Testis (tissue), 3 donors: ENCODE measurements around the gene ULK3. TPM values are rescaled to one million over a fixed set of nuclear protein-coding genes. Genes with fewer than 3 reads are reported as not detected.

Source experiments
- DNase-seq: peaks from one replicate; pipeline ENCODE4 v3.0.0-alpha.2; 2019
- H3K27ac ChIP-seq, 2 donors: fragments of 200-600 bp; sonication (generic); one replicate each; pipeline ENCODE4 v1.5.1; 2019
- H3K27me3 ChIP-seq: fragments of 200-600 bp; sonication (generic); one replicate; pipeline ENCODE4 v1.5.1; 2019
- H3K36me3 ChIP-seq: fragments of 200-600 bp; sonication (generic); one replicate; pipeline ENCODE4 v1.5.1; 2017; ENCODE audit warnings: low read depth; ENCODE audit errors: missing control alignments
- H3K4me1 ChIP-seq: fragments of 200-600 bp; sonication (generic); one replicate; pipeline ENCODE4 v1.5.1; 2019
- H3K4me3 ChIP-seq, 2 donors: fragments of 200-600 bp; sonication (generic); one replicate each; pipeline ENCODE4 v1.5.1; 2017 to 2019
- H3K9me3 ChIP-seq: fragments of 200-600 bp; sonication (generic); one replicate; pipeline ENCODE4 v1.5.1; 2017
- POLR2A ChIP-seq: fragments of 450-650 bp; IDR thresholded peaks from one replicate; pipeline ENCODE4 v1.6.1; 2017; ENCODE audit warnings: antibody characterized with exemption, mild to moderate bottlenecking, moderate library complexity
- WGBS, 2 donors: methylation state at CpG; one replicate each; pipeline ENCODE4 v1.1.5; 2018; 5-methylcytosine and 5-hydroxymethylcytosine counted together
- intact Hi-C: fragments of 100-400 bp; cut with DNase I; formaldehyde crosslinking; loops from one replicate; pipeline ENCODE4 v1.15.1; 2023; ENCODE audit warnings: low total_unique reads
- polyA plus RNA-seq: library from polyadenylated mRNA; stranded (reverse); fragments of 350-450 nt; fragmentation: Illumina TruSeq; extraction: RNeasy Lipid Tissue Mini Kit (QIAGEN cat#74804); gene quantifications from one replicate; pipeline ENCODE4 v1.2.3, GENCODE V29; 2014; ENCODE audit warnings: low read depth, low replicate concordance; ENCODE audit not compliant: insufficient read depth
- total RNA-seq, 2 donors: library from RNA; depleted of rRNA; stranded (reverse); fragments of >200 nt; gene quantifications; one replicate each; pipeline ENCODE4 v1.2.3, GENCODE V29; 2016
- TF ChIP-seq, protein P1 (sequence below), 3 experiments: fragments of 450-650 bp in 2 of 3; fragments of 200-600 bp in 1 of 3; sonication (generic) in 1 of 3; IDR thresholded peaks; one replicate each; pipeline ENCODE4 v1.5.1; 2016 to 2019; ENCODE audit warnings: antibody characterized with exemption in 3 of 3, mild to moderate bottlenecking in 2 of 3, moderate library complexity in 1 of 3

ULK3 gene
- total and polyA plus RNA-seq, 3 donors from 2014 or later: 27.0 to 78.5 (median 68.2) TPM

- Histone ChIP-seq H3K27me3 (no peaks in the 10 kb centered on the region), H3K36me3 (no peaks in the 10 kb centered on the region), H3K4me3 (no peak overlapping the region), H3K4me1 (peaks cover 19% of the 10 kb centered on the region), H3K27ac (no peak overlapping the region), H3K9me3 (no peaks in the 10 kb centered on the region)
- TF ChIP-seq, protein P1, sequence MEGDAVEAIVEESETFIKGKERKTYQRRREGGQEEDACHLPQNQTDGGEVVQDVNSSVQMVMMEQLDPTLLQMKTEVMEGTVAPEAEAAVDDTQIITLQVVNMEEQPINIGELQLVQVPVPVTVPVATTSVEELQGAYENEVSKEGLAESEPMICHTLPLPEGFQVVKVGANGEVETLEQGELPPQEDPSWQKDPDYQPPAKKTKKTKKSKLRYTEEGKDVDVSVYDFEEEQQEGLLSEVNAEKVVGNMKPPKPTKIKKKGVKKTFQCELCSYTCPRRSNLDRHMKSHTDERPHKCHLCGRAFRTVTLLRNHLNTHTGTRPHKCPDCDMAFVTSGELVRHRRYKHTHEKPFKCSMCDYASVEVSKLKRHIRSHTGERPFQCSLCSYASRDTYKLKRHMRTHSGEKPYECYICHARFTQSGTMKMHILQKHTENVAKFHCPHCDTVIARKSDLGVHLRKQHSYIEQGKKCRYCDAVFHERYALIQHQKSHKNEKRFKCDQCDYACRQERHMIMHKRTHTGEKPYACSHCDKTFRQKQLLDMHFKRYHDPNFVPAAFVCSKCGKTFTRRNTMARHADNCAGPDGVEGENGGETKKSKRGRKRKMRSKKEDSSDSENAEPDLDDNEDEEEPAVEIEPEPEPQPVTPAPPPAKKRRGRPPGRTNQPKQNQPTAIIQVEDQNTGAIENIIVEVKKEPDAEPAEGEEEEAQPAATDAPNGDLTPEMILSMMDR (IDR thresholded peaks at IDR 0.05): no peak
- TF ChIP-seq POLR2A: no peak
- WGBS, 2 donors: 92 to 93% methylated on average over 3 of the region's 3 CpGs
- no peak for DNase-seq
- intact Hi-C loops: no loop called here
Observed at GRCh38 chr15:74847432-74847831, 4.5 kb upstream of the ULK3 start.

GRCh38 chr15:74845581-74845980 is 2.6 kb upstream of the ULK3 start:
- intact Hi-C loops: no loop called here
- peak overlapping the region in 1 of 2 donors; percentile 89 for H3K27ac ChIP-seq
- H3K36me3 ChIP-seq: no peaks in the 10 kb centered on the region
- TF ChIP-seq POLR2A: no peak
- TF ChIP-seq, protein P1 (IDR thresholded peaks at IDR 0.05): no peak
- H3K4me1 ChIP-seq: peaks cover 30% of the 10 kb centered on the region
- no peak for DNase-seq
- 74 to 93% methylated on average over 3 to 4 of the region's 4 CpGs for WGBS, 2 donors
- H3K27me3 ChIP-seq: no peaks in the 10 kb centered on the region
- no peaks in the 10 kb centered on the region for H3K9me3 ChIP-seq
- no peak overlapping the region for H3K4me3 ChIP-seq

DNA sequence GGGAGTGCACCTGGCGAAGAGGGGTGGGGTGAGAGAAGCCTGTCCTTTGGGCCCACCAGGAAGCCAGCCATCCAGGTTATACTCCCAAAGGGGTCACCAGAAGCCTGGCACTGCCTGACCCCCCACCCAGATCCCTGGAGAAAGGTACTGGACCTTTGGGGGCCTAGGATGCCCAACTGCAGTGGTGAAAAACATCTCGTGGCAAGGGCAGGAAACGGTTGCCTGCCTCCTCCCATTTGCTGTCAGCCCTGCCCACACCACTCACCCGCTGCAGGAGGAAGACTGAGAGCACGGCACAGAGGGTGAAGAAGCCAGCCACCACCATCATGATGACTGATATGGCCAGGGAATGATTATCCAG is 2.2 kb upstream of the ULK3 start:
- no peak for DNase-seq
- intact Hi-C loops: no loop called here
- no peaks in the 10 kb centered on the region for H3K36me3 ChIP-seq
- TF ChIP-seq POLR2A: no peak
- TF ChIP-seq, protein P1 (IDR thresholded peaks at IDR 0.05): no peak
- H3K4me1 ChIP-seq: peaks cover 30% of the 10 kb centered on the region
- no peaks in the 10 kb centered on the region for H3K27me3 ChIP-seq
- no peak overlapping the region for H3K4me3 ChIP-seq
- WGBS, 2 donors: 48 to 63% methylated on average over 4 to 5 of the region's 5 CpGs
- H3K9me3 ChIP-seq: no peaks in the 10 kb centered on the region
- H3K27ac ChIP-seq: peak overlapping the region; percentile 24 to 89

- TF ChIP-seq POLR2A: no peak
- TF ChIP-seq, protein P1 (IDR thresholded peaks at IDR 0.05): no peak
- Histone ChIP-seq H3K27me3 (no peaks in the 10 kb centered on the region), H3K4me3 (no peak overlapping the region), H3K9me3 (no peaks in the 10 kb centered on the region), H3K4me1 (peaks cover 30% of the 10 kb centered on the region), H3K36me3 (no peaks in the 10 kb centered on the region), H3K27ac (peak overlapping the region; percentile 89)
- peak; percentile 41 for DNase-seq
- intact Hi-C loops: loop anchor here (5.0 kb wide), 1 partner anchor 62 kb away; the partner anchor contains the start of gene CSK
- 34 to 38% methylated on average over 8 to 12 of the region's 12 CpGs for WGBS, 2 donors
Observed at GRCh38 chr15:74844319-74845207, 1.6 kb upstream of the ULK3 start.
